HepG2 (cell line): ENCODE data around the gene ITPK1. TPM values are rescaled to one million over a fixed set of nuclear protein-coding genes. Genes with fewer than 3 reads are reported as not detected.

Experiments used
- ATAC-seq: fragments of 200-7000 bp; cut with Tn5 transposase; 3 replicates; pipeline ENCODE4 v1.9.1; 2020; ENCODE audit warnings: mild to moderate bottlenecking, moderate library complexity
- BruUV-seq: library from RNA; stranded (reverse); fragments of 400-500 nt; replicated peaks from 2 replicates; lab custom pipeline; 2021; lab: Mats Ljungman, UMichigan
- CTCF ChIA-PET: fragments of 300-600 bp; formaldehyde crosslinking; extraction: SDS; loops from one replicate; lab custom pipeline; 2021; ENCODE audit warnings: low total read pairs, inconsistent platforms, low intra/inter-chr PET ratio; lab: Yijun Ruan, JAX
- POLR2A ChIA-PET: fragments of 350-600 bp; sonication (Branson Sonifier 250); formaldehyde crosslinking; loops from one replicate; lab custom pipeline; 2020; ENCODE audit warnings: antibody characterized with exemption, inconsistent platforms; lab: Yijun Ruan, JAX
- DNase-seq: peaks from one replicate; pipeline ENCODE4 v3.0.0-alpha.2; 2015; ENCODE audit warnings: low spot score
- FAIRE-seq: peaks from 3 replicates; lab custom pipeline; 2011; peaks lifted over from hg19 to GRCh38; lab: Jason Lieb, UNC
- H2AFZ ChIP-seq: one replicate; pipeline ENCODE4 v1.6.1; 2011; ENCODE audit warnings: low read length, inconsistent platforms
- H3K27ac ChIP-seq: fragments of 300-600 bp; 3 replicates; pipeline ENCODE4 v1.8.0; 2011; ENCODE audit warnings: mixed run types, mild to moderate bottlenecking, mixed read lengths, low read length, inconsistent platforms; ENCODE audit not compliant: insufficient read depth; ENCODE audit errors: extremely low read length
- H3K27me3 ChIP-seq, 2 experiments: fragments of 200-600 bp in 1 of 2; 2 replicates in 1 of 2; 3 replicates in 1 of 2; pipeline versions ENCODE4 v1.6.0 to v1.8.0; 2011; ENCODE audit warnings: low read length in 2 of 2, mild to moderate bottlenecking in 2 of 2, moderate library complexity in 2 of 2, inconsistent platforms in 1 of 2; ENCODE audit not compliant: insufficient read depth in 2 of 2, control insufficient read depth in 1 of 2
- H3K36me3 ChIP-seq, 2 experiments: fragments of 200-600 bp in 1 of 2; replicated peaks in 1 of 2; 2 replicates in 1 of 2; 3 replicates in 1 of 2; pipeline versions ENCODE4 v1.5.1 to v1.8.0; 2011; ENCODE audit warnings: low read length in 2 of 2, inconsistent platforms in 1 of 2; ENCODE audit not compliant: insufficient read depth in 2 of 2, control insufficient read depth in 1 of 2
- H3K4me1 ChIP-seq: 2 replicates; pipeline ENCODE4 v1.5.1; 2012; ENCODE audit warnings: low read length, inconsistent platforms; ENCODE audit not compliant: insufficient read depth
- H3K4me2 ChIP-seq: 2 replicates; pipeline ENCODE4 v1.6.0; 2011; ENCODE audit warnings: low read depth, low read length, inconsistent platforms
- H3K4me3 ChIP-seq, 3 experiments: fragments of 200-600 bp in 1 of 3; sonication (generic), shearing (Covaris generic) in 1 of 3; replicated peaks in 1 of 3; 2 replicates each; pipeline ENCODE4 v1.5.1; 2011 to 2016; ENCODE audit warnings: low read length in 3 of 3, inconsistent platforms in 2 of 3, low read depth in 2 of 3, mild to moderate bottlenecking in 2 of 3, control low read depth in 1 of 3, mixed read lengths in 1 of 3; ENCODE audit not compliant: insufficient read depth in 1 of 3
- H3K79me2 ChIP-seq: one replicate; pipeline ENCODE4 v1.6.1; 2011; ENCODE audit warnings: low read length, inconsistent platforms; ENCODE audit not compliant: insufficient read depth
- H3K9ac ChIP-seq: 2 replicates; pipeline ENCODE4 v1.6.0; 2011; ENCODE audit warnings: mild to moderate bottlenecking, low read depth, low read length, inconsistent platforms; ENCODE audit not compliant: insufficient read depth
- H3K9me3 ChIP-seq: 2 replicates; pipeline ENCODE4 v1.5.1; 2012; ENCODE audit warnings: mild to moderate bottlenecking, low read length
- H4K20me1 ChIP-seq: 2 replicates; pipeline ENCODE4 v1.6.0; 2011; ENCODE audit warnings: inconsistent platforms, mild to moderate bottlenecking, low read length, moderate library complexity; ENCODE audit not compliant: insufficient read depth
- BCL6 ChIP-seq: IDR thresholded peaks from 2 replicates; pipeline ENCODE4 v1.6.1; 2016; ENCODE audit warnings: missing genetic modification reagents, missing compliant biosample characterization
- GLI4 ChIP-seq: sonication (generic); formaldehyde crosslinking; IDR thresholded peaks from 2 replicates; pipeline ENCODE4 v1.5.1; 2020; ENCODE audit warnings: missing genetic modification reagents, mild to moderate bottlenecking, moderate library complexity, borderline replicate concordance
- GLMP ChIP-seq: sonication (generic); formaldehyde crosslinking; IDR thresholded peaks from 2 replicates; pipeline ENCODE4 v1.9.0; 2021; ENCODE audit warnings: missing genetic modification reagents, mild to moderate bottlenecking, borderline replicate concordance
- GPN1 ChIP-seq: sonication (generic); formaldehyde crosslinking; IDR thresholded peaks from 2 replicates; pipeline ENCODE4 v1.5.1; 2020; ENCODE audit warnings: missing genetic modification reagents, borderline replicate concordance
- IRF2 ChIP-seq: IDR thresholded peaks from 2 replicates; pipeline ENCODE4 v1.6.1; 2018; ENCODE audit warnings: missing genetic modification reagents, missing compliant biosample characterization
- NR2F1 ChIP-seq, 2 experiments: fragments of 450-650 bp in 1 of 2; formaldehyde crosslinking in 1 of 2; IDR thresholded peaks; 2 replicates each; pipeline versions ENCODE4 v1.5.0 to v1.6.1; 2016 to 2020; ENCODE audit warnings: mild to moderate bottlenecking in 1 of 2, missing compliant biosample characterization in 1 of 2, missing genetic modification reagents in 1 of 2, moderate library complexity in 1 of 2
- PRDM10 ChIP-seq: sonication (generic); formaldehyde crosslinking; IDR thresholded peaks from 2 replicates; pipeline ENCODE4 v1.4.0; 2020; ENCODE audit warnings: low read depth, missing genetic modification reagents
- PRPF4 ChIP-seq: fragments of 200-400 bp; formaldehyde crosslinking; IDR thresholded peaks from 2 replicates; pipeline ENCODE4 v1.6.1; 2016; ENCODE audit warnings: low read length, low read depth; ENCODE audit not compliant: poor library complexity, severe bottlenecking
- TFAP4 ChIP-seq: sonication (generic); IDR thresholded peaks from 2 replicates; pipeline ENCODE4 v1.6.1; 2016; ENCODE audit warnings: low read depth, borderline replicate concordance
- TFDP1 ChIP-seq: IDR thresholded peaks from 2 replicates; pipeline ENCODE4 v1.6.1; 2016; ENCODE audit warnings: missing compliant biosample characterization, missing genetic modification reagents, borderline replicate concordance
- TRIM24 ChIP-seq: sonication (generic); formaldehyde crosslinking; IDR thresholded peaks from 2 replicates; pipeline ENCODE4 v1.8.0; 2022; ENCODE audit warnings: mild to moderate bottlenecking, missing genetic modification reagents
- ZNF788 ChIP-seq: sonication (generic); formaldehyde crosslinking; IDR thresholded peaks from 2 replicates; pipeline ENCODE4 v1.5.0; 2020; ENCODE audit warnings: mild to moderate bottlenecking, missing genetic modification reagents, borderline replicate concordance
- ZSCAN25 ChIP-seq: sonication (generic); formaldehyde crosslinking; IDR thresholded peaks from 2 replicates; pipeline ENCODE4 v1.8.0; 2022; ENCODE audit warnings: mild to moderate bottlenecking, missing genetic modification reagents
- ZSCAN29 ChIP-seq: sonication (generic); formaldehyde crosslinking; conservative IDR thresholded peaks from 2 replicates; pipeline ENCODE4 v1.4.0; 2020; ENCODE audit warnings: mild to moderate bottlenecking, missing genetic modification reagents
- ZXDC ChIP-seq: sonication (generic); formaldehyde crosslinking; IDR thresholded peaks from 2 replicates; pipeline ENCODE4 v1.5.0; 2020; ENCODE audit warnings: mild to moderate bottlenecking, missing genetic modification reagents
- WGBS: methylation state at CpG from one replicate; pipeline ENCODE4 v1.1.6; 2017; ENCODE audit warnings: low lambda C conversion rate; 5-methylcytosine and 5-hydroxymethylcytosine counted together
- in situ Hi-C: cut with HindIII; loops from 2 replicates; pipeline ENCODE4 v1.10.0; 2017; ENCODE audit warnings: low pct_unique_long_range_greater_than_20kb; ENCODE audit not compliant: extremely low pct_ligation_motif_present
- intact Hi-C: fragments of 100-400 bp; cut with micrococcal nuclease; formaldehyde crosslinking; loops from one replicate; pipeline ENCODE4 v1.10.0; 2022; ENCODE audit not compliant: unreplicated experiment
- polyA plus RNA-seq, 8 experiments: library from polyadenylated mRNA; depleted of rRNA in 3 of 8; stranded (reverse) in 7 of 8; unstranded in 1 of 8; fragments of >200 nt; fragmentation: Illumina TruSeq in 4 of 8; extraction: Trizol in 4 of 8; gene quantifications; 2 replicates each; pipeline versions ENCODE4 v1.2.1 to v1.2.3, GENCODE V29; 2011 to 2016; ENCODE audit warnings: low read depth in 4 of 8, missing spikeins in 1 of 8, mixed read lengths in 1 of 8; ENCODE audit not compliant: insufficient read depth in 1 of 8
- total RNA-seq, 5 experiments: library from RNA; depleted of rRNA; stranded (reverse); fragments of >200 nt; fragmentation: Illumina TruSeq; extraction: Trizol; gene quantifications; 2 replicates each; pipeline ENCODE4 v1.2.3, GENCODE V29; 2016; ENCODE audit warnings: low read depth in 1 of 5

ITPK1 gene
- total and polyA plus RNA-seq, 2 of the 13 experiments (the other 11 are each of a cell fraction or from before 2014, with no cell fraction given): 20.5 to 47.5 TPM

GRCh38 chr14:92939699-92940098 lies 176.0 kb downstream of the ITPK1 start:
- Histone ChIP-seq H4K20me1 (no peaks in the 10 kb centered on the region), H3K27me3 (no peaks in the 10 kb centered on the region), H3K27ac (no peak overlapping the region), H3K9me3 (no peaks in the 10 kb centered on the region), H3K9ac (no peak overlapping the region), H3K4me1 (no peaks in the 10 kb centered on the region), H3K4me2 (no peak overlapping the region), H2AFZ (no peak overlapping the region), H3K79me2 (no peaks in the 10 kb centered on the region), H3K4me3 (no peak overlapping the region), H3K36me3 (peaks cover 3% of the 10 kb centered on the region in 2 experiments; a peak in 2 of 5 replicates)
- DNase-seq (no peak), ATAC-seq (no peak), FAIRE-seq (no peak)
- in situ Hi-C loops (no loop called here), intact Hi-C loops (no loop called here)
- CTCF ChIA-PET: no interaction called here
- 79% methylated on average over 11 of the region's 12 CpGs for WGBS
- POLR2A ChIA-PET: no interaction called here
- no TSS peak for BruUV-seq
- TF ChIP-seq TRIM24: no peak
- no peak for TF ChIP-seq TFAP4
- no peak for TF ChIP-seq ZSCAN29 (CRISPR knock-in tag)
- no peak for TF ChIP-seq IRF2 (CRISPR knock-in tag)
- TF ChIP-seq ZXDC (CRISPR knock-in tag): no peak
- no peak for TF ChIP-seq GPN1 (CRISPR knock-in tag)
- no peak for TF ChIP-seq NR2F1 (CRISPR knock-in tag; IDR thresholded peaks at IDR 0.05)
- TF ChIP-seq PRDM10 (CRISPR knock-in tag): no peak
- TF ChIP-seq ZNF788 (CRISPR knock-in tag): no peak
- TF ChIP-seq GLMP: no peak
- TF ChIP-seq BCL6 (CRISPR knock-in tag): no peak
- no peak for TF ChIP-seq GLI4
- no peak for TF ChIP-seq ZSCAN25 (CRISPR knock-in tag)
- TF ChIP-seq PRPF4: no peak
- TF ChIP-seq TFDP1 (CRISPR knock-in tag): no peak
